ENCODE data around the gene RGS8.

- TF ChIP-seq POLR2AphosphoS5 (IDR thresholded peaks at IDR 0.05; ENCODE audit: low read depth, low read length) (no peak), REST (IDR thresholded peaks at IDR 0.05; ENCODE audit: insufficient read depth in 1 of 2, low read depth in 2 of 2, low read length in 2 of 2) (no peak), TAF1 (IDR thresholded peaks at IDR 0.05; ENCODE audit: borderline replicate concordance, insufficient read depth, low read length) (no peak), SIN3A (IDR thresholded peaks at IDR 0.05; ENCODE audit: borderline replicate concordance, insufficient read depth, low read length) (no peak)
These were observed 30.4 kb downstream of the RGS8 start for GRCh38 chr1:182653986-182654385.

Measured in PFSK-1 (cell line).